ENCODE results near the gene LNX1. TPM values are rescaled to one million over a fixed set of nuclear protein-coding genes. Genes with fewer than 3 reads are reported as not detected.

LNX1 gene
- total RNA-seq, 4 donors from 2014 or later, result 18.4 to 55.3 (median 31.9) TPM

DNA sequence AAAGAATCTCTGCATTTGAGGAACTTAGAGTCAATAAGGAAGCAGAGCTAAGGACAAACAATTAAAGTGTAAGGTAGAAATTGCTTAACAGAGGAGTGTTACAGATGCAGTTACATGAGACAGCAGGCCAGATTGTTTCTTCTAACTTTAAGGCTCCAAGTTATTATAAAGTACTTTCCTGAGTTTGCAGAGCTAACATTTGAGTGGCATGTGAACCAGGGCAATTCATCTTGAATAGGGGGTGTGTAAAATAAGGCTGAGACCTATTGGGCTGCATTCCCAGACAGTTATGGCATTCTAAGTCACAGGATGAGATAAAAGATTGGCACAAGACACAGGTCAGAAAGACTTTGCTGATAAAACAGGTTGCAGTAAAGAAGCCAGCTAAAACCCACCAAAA lies 7.6 kb upstream of the LNX1 start:
- TF ChIP-seq POLR2A (IDR thresholded peaks at IDR 0.05), result no peak
- TF ChIP-seq, protein P1, sequence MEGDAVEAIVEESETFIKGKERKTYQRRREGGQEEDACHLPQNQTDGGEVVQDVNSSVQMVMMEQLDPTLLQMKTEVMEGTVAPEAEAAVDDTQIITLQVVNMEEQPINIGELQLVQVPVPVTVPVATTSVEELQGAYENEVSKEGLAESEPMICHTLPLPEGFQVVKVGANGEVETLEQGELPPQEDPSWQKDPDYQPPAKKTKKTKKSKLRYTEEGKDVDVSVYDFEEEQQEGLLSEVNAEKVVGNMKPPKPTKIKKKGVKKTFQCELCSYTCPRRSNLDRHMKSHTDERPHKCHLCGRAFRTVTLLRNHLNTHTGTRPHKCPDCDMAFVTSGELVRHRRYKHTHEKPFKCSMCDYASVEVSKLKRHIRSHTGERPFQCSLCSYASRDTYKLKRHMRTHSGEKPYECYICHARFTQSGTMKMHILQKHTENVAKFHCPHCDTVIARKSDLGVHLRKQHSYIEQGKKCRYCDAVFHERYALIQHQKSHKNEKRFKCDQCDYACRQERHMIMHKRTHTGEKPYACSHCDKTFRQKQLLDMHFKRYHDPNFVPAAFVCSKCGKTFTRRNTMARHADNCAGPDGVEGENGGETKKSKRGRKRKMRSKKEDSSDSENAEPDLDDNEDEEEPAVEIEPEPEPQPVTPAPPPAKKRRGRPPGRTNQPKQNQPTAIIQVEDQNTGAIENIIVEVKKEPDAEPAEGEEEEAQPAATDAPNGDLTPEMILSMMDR (IDR thresholded peaks at IDR 0.05), result no peak
- Histone ChIP-seq H3K27ac (no peak overlapping the region), H3K4me3 (no peak overlapping the region), H3K4me1 (peaks cover 0 to 10% (median 0%) of the 10 kb centered on the region in 4 donors), H3K36me3 (no peaks in the 10 kb centered on the region), H3K9me3 (no peaks in the 10 kb centered on the region), H3K27me3 (no peaks in the 10 kb centered on the region)
- DNase-seq, result no peak

DNA sequence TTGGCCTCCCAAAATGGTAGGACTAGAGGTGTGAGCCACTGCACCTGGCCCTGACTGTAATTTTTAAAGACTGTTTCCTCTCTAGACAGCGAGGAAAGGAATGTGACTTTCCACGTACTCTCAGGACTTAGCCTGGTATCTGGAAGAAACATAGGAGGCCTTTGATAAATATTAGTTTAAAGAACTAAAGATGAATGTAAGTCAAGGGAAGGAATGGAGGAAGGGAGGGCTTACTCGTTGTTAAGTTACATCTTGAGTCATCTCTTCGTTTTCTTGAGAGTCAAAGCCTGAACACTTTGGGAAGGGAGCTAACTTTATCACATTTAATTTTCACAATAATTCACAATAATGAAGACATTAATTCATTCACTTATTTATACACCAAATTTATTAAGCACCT lies 7.2 kb upstream of the LNX1 start:
- H3K4me1 ChIP-seq, result peaks cover 0 to 10% (median 0%) of the 10 kb centered on the region in 4 donors
- no peak overlapping the region for H3K27ac ChIP-seq
- no peak for DNase-seq
- TF ChIP-seq, protein P1 (IDR thresholded peaks at IDR 0.05), result no peak
- TF ChIP-seq POLR2A (IDR thresholded peaks at IDR 0.05), result no peak
- no peaks in the 10 kb centered on the region for H3K9me3 ChIP-seq
- no peaks in the 10 kb centered on the region for H3K36me3 ChIP-seq
- H3K27me3 ChIP-seq, result no peaks in the 10 kb centered on the region
- H3K4me3 ChIP-seq, result no peak overlapping the region

DNA sequence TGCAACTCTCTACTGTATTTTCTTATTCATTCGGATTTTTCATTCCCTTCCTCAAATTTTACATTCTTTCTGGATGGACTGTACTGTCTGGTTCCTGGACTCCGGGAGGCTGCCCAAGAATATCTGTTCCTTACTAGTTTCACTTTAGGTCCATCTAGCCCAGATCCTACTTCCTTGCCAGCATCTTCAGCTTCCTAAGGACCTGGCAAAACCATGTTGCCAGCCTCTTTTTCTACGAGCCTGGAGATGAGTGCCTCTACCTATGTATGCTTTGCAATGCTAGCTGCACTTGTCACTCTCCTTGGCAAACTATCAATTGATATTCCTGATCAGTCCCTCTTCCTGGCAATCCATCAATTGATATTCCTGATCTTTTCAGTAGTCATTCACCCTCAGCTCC lies 5.6 kb upstream of the LNX1 start:
- Histone ChIP-seq H3K4me3 (no peak overlapping the region), H3K36me3 (no peaks in the 10 kb centered on the region), H3K27ac (no peak overlapping the region), H3K4me1 (peaks cover 0 to 14% (median 0%) of the 10 kb centered on the region in 4 donors), H3K9me3 (no peaks in the 10 kb centered on the region), H3K27me3 (no peaks in the 10 kb centered on the region)
- no peak for DNase-seq
- no peak for TF ChIP-seq POLR2A (IDR thresholded peaks at IDR 0.05)
- TF ChIP-seq, protein P1 (IDR thresholded peaks at IDR 0.05), result no peak

DNA sequence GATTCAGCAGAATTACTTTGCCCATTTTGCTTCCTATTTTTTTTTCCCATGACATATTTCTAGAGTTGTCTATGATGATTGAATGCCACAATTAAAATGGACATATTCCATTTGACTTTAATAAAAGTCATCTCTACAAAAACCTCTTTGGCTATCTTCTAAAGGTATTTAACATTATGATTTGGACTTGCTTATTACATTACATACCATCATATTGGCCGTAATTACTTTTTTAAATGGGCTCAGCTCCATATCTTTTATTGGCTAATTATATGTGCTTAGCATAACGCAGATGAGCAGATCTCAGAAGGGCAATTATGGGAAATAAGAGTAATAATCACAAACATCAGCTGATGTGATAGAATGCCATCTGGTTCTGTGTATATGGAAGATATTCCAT lies 4.5 kb upstream of the LNX1 start:
- Histone ChIP-seq H3K9me3 (no peaks in the 10 kb centered on the region), H3K4me3 (no peak overlapping the region), H3K27me3 (no peaks in the 10 kb centered on the region), H3K36me3 (no peaks in the 10 kb centered on the region), H3K4me1 (peaks cover 0 to 15% (median 0%) of the 10 kb centered on the region in 4 donors), H3K27ac (no peak overlapping the region)
- DNase-seq, result no peak
- TF ChIP-seq, protein P1 (IDR thresholded peaks at IDR 0.05), result no peak
- TF ChIP-seq POLR2A (IDR thresholded peaks at IDR 0.05), result no peak

DNA sequence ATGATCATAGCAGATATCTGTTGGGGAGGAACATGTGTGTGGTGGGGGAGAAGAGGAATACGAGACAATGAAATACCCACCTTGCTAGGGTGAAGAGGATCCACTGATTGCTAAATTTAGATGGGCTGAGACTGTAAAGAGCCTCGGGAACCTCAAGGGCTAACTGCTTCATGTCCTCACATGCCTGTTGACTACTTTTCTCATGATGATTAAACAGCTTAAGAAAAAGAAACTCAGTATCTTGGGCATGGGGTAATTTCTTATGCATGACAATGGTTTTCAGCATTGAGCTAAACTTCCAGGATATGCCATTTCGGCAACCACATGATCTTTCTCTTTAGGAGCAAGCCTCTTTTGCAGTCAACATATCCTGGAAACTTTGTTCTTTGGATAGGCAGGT lies 3.9 kb upstream of the LNX1 start:
- no peaks in the 10 kb centered on the region for H3K9me3 ChIP-seq
- no peaks in the 10 kb centered on the region for H3K36me3 ChIP-seq
- no peak overlapping the region for H3K4me3 ChIP-seq
- H3K4me1 ChIP-seq, result peaks cover 0 to 15% (median 0%) of the 10 kb centered on the region in 4 donors
- no peak for DNase-seq
- TF ChIP-seq, protein P1 (IDR thresholded peaks at IDR 0.05), result no peak
- no peak for TF ChIP-seq POLR2A (IDR thresholded peaks at IDR 0.05)
- no peak overlapping the region for H3K27ac ChIP-seq
- H3K27me3 ChIP-seq, result no peaks in the 10 kb centered on the region

DNA sequence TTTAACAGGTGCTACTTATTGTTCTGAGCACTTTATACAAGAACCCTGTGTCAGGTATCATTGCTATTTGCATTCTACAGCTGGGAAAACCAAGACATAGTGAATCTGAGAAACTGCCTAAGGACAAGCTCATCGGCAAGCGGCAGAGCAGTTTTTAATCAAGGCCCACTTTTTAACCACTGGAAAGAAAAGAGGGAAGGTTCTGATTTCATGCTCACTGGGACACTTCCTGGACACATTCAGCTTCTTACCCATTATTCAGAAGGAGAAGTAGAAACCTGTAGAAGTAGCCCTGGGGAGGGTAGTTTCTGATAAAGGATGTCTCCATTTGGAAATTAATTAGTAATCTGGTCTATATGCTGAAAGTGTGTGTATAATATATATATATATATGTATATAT lies 2.5 kb upstream of the LNX1 start:
- H3K27ac ChIP-seq, result no peak overlapping the region

More for the DNA sequence above, 2.5 kb upstream of the LNX1 start:
- no peak for DNase-seq
- Histone ChIP-seq H3K27me3 (no peaks in the 10 kb centered on the region), H3K4me1 (peaks cover 0 to 7% (median 0%) of the 10 kb centered on the region in 4 donors), H3K4me3 (no peak overlapping the region), H3K9me3 (no peaks in the 10 kb centered on the region), H3K36me3 (no peaks in the 10 kb centered on the region)
- TF ChIP-seq, protein P1 (IDR thresholded peaks at IDR 0.05), result no peak
- TF ChIP-seq POLR2A (IDR thresholded peaks at IDR 0.05), result no peak
